GM19395 (cell line): ENCODE data around the gene SLC19A1.

Experiments
- ATAC-seq: cut with Tn5 transposase; IDR thresholded peaks from one replicate; pipeline ENCODE4 v1.9.1; 2021; ENCODE audit warnings: mild to moderate bottlenecking, moderate library complexity; ENCODE audit not compliant: unreplicated experiment

SLC19A1 gene

GRCh38 chr21:45542242-45542666 lies at the start of gene SLC19A1:
TSS of gene SLC19A1 (minus strand) at chr21:45542440. CDS start at chr21:45537959, 4,481 bp downstream.
- no peak for ATAC-seq

DNA sequence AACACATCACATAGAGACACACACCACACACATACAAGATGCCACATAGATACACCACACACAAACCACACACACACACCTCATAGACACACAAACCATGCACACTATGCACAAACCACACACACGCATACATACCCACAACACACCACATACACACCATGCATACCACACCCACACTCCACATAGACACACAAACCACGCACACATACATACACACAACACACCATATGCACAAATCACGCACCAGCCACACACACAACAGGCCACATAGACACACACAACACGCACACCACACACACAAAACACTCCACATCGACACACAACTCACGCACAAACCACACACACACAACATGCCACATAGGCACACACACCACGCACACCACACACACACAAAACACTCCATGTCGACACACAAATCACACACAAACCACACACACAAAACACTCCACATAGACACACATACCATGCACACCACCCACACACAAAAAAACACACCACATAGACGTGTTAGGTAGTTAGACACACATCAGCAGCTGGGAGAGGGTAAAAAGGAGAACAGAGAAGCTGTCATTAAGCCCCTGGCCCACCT lies 49.5 kb upstream of the SLC19A1 start:
- no peak for ATAC-seq

- ATAC-seq: no peak
Observed at GRCh38 chr21:45590726-45591618, 48.7 kb upstream of the SLC19A1 start.

DNA sequence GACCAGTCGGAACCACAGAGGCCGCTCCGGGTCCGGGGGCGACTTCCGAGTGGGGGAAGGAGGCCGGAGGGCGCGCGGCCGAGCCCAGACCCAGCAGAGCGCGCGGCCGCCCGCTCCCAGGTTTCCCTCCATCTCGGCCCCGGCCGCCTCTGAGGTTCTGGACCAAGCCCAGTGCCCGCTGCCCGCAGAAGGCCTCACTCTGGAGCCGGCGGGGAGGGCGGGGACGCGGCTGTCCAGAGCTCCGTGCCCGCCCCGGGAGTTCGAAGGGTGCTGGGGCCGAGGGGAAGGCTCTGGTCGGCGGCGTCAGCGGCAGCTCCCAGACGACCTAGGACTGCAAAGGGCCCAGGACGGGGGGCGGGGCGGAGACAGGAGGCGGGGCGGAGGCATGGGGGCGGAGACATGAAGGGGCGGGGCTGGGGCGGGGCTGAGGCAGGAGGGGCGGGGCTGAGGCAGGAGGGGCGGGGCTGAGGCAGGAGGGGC lies 48.0 kb upstream of the SLC19A1 start:
- no peak for ATAC-seq

- no peak for ATAC-seq
Observed at GRCh38 chr21:45589686-45590245, 47.5 kb upstream of the SLC19A1 start.

DNA sequence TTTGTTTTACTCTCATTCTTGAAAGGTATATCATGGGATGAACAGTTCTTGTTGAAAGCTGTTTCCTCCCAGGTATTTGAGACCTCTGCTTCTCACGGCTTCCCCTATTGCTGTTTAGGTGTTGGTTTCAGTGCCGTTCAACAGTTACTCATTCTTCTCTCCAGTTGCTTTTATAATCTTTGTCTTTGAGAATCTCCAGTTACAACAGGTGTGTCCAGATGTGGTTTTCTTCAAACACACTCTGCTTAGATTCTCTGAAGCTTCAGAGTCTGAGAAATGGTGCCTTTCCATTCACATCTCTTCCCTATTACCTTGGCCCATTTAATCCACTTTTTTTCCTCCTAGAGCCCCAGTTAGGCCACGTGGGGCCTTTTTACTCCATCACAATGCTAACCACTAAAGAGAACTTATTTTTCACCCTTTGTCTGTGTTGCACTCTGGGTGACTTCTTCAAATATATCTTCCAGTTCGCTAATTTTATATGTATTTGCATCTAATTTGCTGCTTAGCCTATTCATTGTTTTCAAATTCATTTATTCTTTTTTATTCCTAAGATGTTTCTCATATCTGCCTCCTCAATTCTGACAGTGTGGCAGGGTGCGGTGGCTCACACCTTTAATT lies 46.7 kb upstream of the SLC19A1 start:
- no peak for ATAC-seq

- no peak for ATAC-seq
Observed at GRCh38 chr21:45588086-45588825, 46.0 kb upstream of the SLC19A1 start.

DNA sequence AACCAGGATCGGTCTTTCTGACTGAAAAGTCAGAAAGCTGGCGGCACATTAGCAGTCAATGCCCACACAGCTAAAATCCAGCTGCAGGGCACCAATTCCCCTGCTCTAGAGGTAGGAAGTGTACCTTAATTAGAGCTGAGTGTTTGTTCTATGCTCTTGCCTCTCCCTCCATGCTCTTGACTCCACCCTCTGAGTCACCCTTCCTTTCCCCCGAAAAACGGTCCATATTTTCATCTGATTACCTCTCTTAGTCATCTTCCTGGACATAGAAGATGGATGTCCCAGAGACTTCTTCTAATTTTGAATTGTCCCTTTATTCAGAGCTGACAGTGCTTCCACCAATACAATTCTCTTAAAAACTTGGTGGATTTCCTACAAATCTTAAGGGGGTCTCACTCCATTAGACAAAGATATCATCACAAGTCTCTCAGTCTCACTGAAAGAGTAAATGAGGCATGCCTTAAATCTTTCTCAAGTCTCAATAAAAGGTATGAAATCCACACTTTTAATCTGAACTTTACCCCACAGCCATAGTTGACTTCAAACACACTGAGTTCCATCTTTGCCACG lies 44.1 kb upstream of the SLC19A1 start:
- ATAC-seq: no peak

DNA sequence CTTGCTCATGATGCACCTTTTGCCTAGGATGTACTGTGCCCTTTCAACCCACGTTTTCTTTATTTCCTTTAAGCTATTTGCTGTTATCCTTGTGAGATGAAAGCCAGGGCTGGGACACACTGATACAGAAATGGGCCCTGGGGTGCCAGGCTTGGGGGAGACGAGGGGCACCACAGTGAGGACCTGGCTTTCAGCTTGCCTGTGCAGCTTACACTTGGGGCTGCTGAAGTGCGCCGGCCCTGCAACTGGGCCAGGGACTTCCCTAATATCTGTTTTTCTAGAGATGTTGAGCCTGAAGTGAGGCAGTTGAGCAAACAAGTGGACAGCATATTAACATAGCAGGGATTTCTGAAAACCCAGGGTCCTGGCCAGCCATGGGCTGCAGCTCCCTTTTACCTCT lies 42.5 kb upstream of the SLC19A1 start:
- no peak for ATAC-seq

GRCh38 chr21:45583831-45584509 lies 41.7 kb upstream of the SLC19A1 start:
- no peak for ATAC-seq

DNA sequence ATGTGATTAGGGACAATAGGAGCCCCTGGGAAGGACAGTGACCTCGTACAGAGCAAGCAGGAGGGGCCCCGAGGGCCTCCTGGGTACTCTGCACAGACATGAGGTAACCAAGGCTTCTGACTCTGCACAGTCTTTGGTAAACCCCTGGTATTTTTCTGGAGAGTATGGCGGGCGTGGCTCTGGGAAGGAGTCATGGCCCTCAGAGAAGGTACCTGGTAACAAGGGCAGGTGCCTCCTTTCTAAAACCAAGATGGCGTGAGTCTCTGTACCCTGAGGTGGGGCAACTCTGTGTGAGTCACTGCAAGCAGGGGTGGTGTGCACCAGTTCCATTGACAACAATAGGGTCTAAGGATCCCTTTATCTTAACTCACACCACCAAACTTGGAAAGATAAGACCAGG lies 39.9 kb upstream of the SLC19A1 start:
- ATAC-seq: no peak

DNA sequence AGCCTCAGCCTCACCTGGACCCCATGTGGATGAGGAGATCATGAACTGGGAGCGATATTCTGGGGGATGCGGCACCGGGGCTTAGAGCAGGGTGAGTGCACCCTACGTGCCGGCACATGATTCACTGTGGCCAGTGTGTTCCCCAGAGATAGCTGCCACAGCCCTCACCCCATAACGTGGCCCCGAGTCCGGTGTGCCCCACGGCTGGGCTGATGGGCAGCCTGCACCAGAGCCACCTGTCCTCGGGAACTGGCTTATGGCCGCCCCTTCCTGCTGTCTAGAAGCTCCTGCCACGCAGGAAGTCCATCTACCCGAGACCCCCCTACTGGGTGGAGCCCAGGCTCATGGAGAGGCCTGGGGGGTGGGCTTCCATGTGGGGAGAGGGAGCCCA lies 39.1 kb upstream of the SLC19A1 start:
- ATAC-seq: no peak

- ATAC-seq: no peak
Observed at GRCh38 chr21:45580576-45581321, 38.5 kb upstream of the SLC19A1 start.

- no peak for ATAC-seq
Observed at GRCh38 chr21:45580181-45580575, 37.9 kb upstream of the SLC19A1 start.

DNA sequence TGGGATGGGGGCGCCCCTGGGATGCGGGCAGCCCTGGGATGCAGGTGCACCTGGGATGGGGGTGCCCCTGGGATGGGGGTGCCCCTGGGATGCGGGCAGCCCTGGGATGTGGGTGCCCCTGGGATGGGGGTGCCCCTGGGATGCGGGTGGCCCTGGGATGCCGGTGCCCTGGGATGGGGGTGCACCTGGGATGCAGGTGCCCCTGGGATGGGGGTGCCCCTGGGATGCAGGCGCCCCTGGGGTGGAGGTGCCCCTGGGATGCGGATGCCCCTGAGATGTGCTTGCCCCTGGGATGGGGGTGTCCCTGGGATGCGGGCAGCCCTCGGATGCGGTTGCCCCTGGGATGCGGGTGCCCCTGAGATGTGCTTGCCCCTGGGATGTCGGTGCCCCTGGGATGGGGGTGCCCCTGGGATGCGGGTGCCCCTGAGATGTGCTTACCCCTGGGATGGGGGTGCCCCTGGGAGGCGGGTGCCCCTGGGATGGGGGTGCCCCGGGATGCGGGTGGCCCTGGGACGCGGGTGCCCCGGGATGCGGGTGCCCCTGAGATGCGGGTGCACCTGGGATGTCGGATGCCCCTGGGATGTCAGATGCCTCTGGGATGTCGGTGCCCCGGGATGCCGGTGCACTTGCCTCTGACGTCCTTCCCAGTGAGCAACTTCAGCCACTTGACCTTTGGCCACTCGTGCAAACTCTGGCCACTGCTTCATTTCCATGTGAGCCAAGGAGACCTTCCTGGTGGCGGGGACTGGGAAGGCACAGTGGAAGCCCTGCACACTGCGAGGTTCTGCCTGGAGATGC lies 37.3 kb upstream of the SLC19A1 start:
- no peak for ATAC-seq

DNA sequence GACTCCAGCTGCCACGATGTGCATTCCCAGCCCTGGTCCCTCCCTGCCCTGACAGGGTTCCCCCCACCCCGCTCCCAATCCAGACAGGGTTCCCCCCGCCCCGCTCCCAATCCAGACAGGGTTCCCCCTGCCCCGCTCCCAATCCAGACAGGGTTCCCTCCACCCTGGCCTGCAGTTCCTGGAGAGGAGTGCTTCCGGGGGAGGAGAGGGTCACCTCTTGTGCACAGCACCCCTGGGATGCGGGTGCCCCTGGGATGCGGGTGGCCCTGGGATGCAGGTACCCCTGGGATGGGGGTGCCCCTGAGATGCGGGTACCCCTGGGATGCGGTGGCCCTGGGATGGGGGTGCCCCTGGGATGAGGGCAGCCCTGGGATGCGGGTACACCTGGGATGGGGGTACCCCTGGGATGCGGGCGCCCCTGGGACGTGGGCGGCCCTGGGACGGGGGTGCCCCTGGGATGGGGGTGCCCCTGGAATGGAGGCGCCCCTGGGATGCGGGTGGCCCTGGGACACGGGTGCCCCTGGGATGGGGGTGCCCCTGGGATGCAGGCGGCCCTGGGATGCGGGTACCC lies 36.7 kb upstream of the SLC19A1 start:
- no peak for ATAC-seq

- no peak for ATAC-seq
Observed at GRCh38 chr21:45578176-45578801, 36.0 kb upstream of the SLC19A1 start.

DNA sequence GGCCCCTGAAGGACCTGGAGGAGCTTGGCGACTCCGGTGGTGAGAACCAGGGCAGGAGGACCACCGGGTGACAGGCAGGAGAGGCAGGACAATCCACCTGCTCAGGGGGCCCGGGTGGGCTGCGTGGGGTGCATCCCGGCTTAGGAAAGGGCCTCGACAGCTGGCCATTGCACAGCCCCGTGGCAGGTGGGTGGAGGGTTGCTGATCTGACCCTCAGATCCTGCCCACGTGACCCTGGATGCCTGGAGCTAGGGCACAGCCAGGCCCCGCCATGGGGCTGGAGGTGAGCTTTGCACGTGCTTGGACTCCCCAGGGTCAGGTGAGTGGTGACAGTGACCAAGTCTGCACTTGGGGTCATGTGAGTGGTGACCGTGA lies 35.5 kb upstream of the SLC19A1 start:
- no peak for ATAC-seq
